A204.1 (cell line): ENCODE measurements around the gene RNF220.
"Not testable (repeated sequence)": the region's sequence is repeated elsewhere in the genome, so short reads cannot be mapped to it uniquely, and the experiment has no call there.

ENCODE experiments used
- FAIRE-seq: peaks from 2 replicates; lab custom pipeline; 2012; peaks lifted over from hg19 to GRCh38; lab: Jason Lieb, UNC

RNF220 gene

GRCh38 chr1:44679468-44679867 lies 274.4 kb downstream of the RNF220 start:
- FAIRE-seq = no peak

- no peak for FAIRE-seq
Observed at GRCh38 chr1:44681905-44682882, 277.1 kb downstream of the RNF220 start.

- no peak for FAIRE-seq
Observed at GRCh38 chr1:44682883-44683265, 277.8 kb downstream of the RNF220 start.

- FAIRE-seq = no peak
Observed at GRCh38 chr1:44684525-44684924, 279.5 kb downstream of the RNF220 start.

- no peak for FAIRE-seq
Observed at GRCh38 chr1:44685218-44685617, 280.2 kb downstream of the RNF220 start.

- FAIRE-seq = no peak
Observed at GRCh38 chr1:44685881-44686280, 280.8 kb downstream of the RNF220 start.

- no peak for FAIRE-seq
Observed at GRCh38 chr1:44688760-44689446, 283.8 kb downstream of the RNF220 start.

- FAIRE-seq = no peak
Observed at GRCh38 chr1:44689447-44689765, 284.4 kb downstream of the RNF220 start.

- no peak for FAIRE-seq
Observed at GRCh38 chr1:44693159-44693558, 288.1 kb downstream of the RNF220 start.

- FAIRE-seq = no peak
Observed at GRCh38 chr1:44693900-44694299, 288.8 kb downstream of the RNF220 start.

- no peak for FAIRE-seq
Observed at GRCh38 chr1:44694863-44695478, 289.9 kb downstream of the RNF220 start.

GRCh38 chr1:44695671-44696070 lies 290.6 kb downstream of the RNF220 start:
- no peak for FAIRE-seq

- no peak for FAIRE-seq
Observed at GRCh38 chr1:44696101-44696500, 291.0 kb downstream of the RNF220 start.

GRCh38 chr1:44696789-44697345 lies 291.8 kb downstream of the RNF220 start:
- no peak for FAIRE-seq

- FAIRE-seq = no peak
Observed at GRCh38 chr1:44698138-44698537, 293.1 kb downstream of the RNF220 start.

GRCh38 chr1:44699375-44699774 lies 294.3 kb downstream of the RNF220 start:
- FAIRE-seq = not testable (repeated sequence)

GRCh38 chr1:44700573-44700972 lies 295.5 kb downstream of the RNF220 start:
- FAIRE-seq = no peak

GRCh38 chr1:44701141-44701573 lies 296.1 kb downstream of the RNF220 start:
- no peak for FAIRE-seq
